GM21825 (cell line): ENCODE measurements around the gene FAM53C.
"Not testable (repeated sequence)": the region's sequence is repeated elsewhere in the genome, so short reads cannot be mapped to it uniquely, and the experiment has no call there.

Experiments
- ATAC-seq: cut with Tn5 transposase; IDR thresholded peaks from one replicate; pipeline ENCODE4 v1.9.1; 2021; ENCODE audit warnings: mild to moderate bottlenecking, moderate library complexity; ENCODE audit not compliant: unreplicated experiment

Gene FAM53C

GRCh38 chr5:138337685-138338410 is at the start of gene FAM53C:
TSS of gene FAM53C (plus strand) at chr5:138338266. CDS start at chr5:138341336, 3,070 bp downstream.
- ATAC-seq: peak; percentile 84

- ATAC-seq: no peak
Measured at GRCh38 chr5:138289296-138289695, 48.8 kb upstream of the FAM53C start.

- no peak for ATAC-seq
Measured at GRCh38 chr5:138303372-138303771, 34.7 kb upstream of the FAM53C start.

GRCh38 chr5:138305797-138306196 is 32.3 kb upstream of the FAM53C start:
- ATAC-seq: no peak

- no peak for ATAC-seq
Measured at GRCh38 chr5:138315751-138316278, 22.3 kb upstream of the FAM53C start.

GRCh38 chr5:138316355-138316754 is 21.7 kb upstream of the FAM53C start:
- ATAC-seq: no peak

GRCh38 chr5:138318211-138318610 is 19.9 kb upstream of the FAM53C start:
- ATAC-seq: not testable (repeated sequence)

- ATAC-seq: no peak
Measured at GRCh38 chr5:138330813-138331448, 7.1 kb upstream of the FAM53C start.

- peak; percentile 98 for ATAC-seq
Measured at GRCh38 chr5:138331449-138332368, 6.4 kb upstream of the FAM53C start, which contains the start of gene CDC25C. TSS of gene CDC25C (minus strand) at chr5:138331804. CDS start at chr5:138331180, 624 bp downstream.

- ATAC-seq: no peak
Measured at GRCh38 chr5:138334867-138335447, 3.1 kb upstream of the FAM53C start.

GRCh38 chr5:138336952-138337684 is 948 bp upstream of the FAM53C start:
- ATAC-seq: peak; percentile 18

- no peak for ATAC-seq
Measured at GRCh38 chr5:138338411-138339090, 485 bp downstream of the FAM53C start.

GRCh38 chr5:138339091-138339456 is 1.0 kb downstream of the FAM53C start:
- no peak for ATAC-seq

- ATAC-seq: no peak
Measured at GRCh38 chr5:138339464-138339863, 1.4 kb downstream of the FAM53C start.

GRCh38 chr5:138340008-138340407 is 1.9 kb downstream of the FAM53C start:
- ATAC-seq: no peak

GRCh38 chr5:138344887-138345622 is 7.0 kb downstream of the FAM53C start:
- ATAC-seq: no peak

- no peak for ATAC-seq
Measured at GRCh38 chr5:138346889-138347288, 8.8 kb downstream of the FAM53C start.

- ATAC-seq: no peak
Measured at GRCh38 chr5:138349852-138350562, 11.9 kb downstream of the FAM53C start.
